ENCODE data around the gene EMP3. TPM values are rescaled to one million over a fixed set of nuclear protein-coding genes. Genes with fewer than 3 reads are reported as not detected.
"Not testable (repeated sequence)": the region's sequence is repeated elsewhere in the genome, so short reads cannot be mapped to it uniquely, and the experiment has no call there.

EMP3 gene
- total RNA-seq, 4 donors from 2014 or later, result 48.6 to 173 (median 58.9) TPM

GRCh38 chr19:48302600-48302959 is 22.8 kb upstream of the EMP3 start:
- no peak for TF ChIP-seq CTCF (IDR thresholded peaks at IDR 0.05)
- no peak for DNase-seq (ENCODE audit: low spot score)
- ATAC-seq (ENCODE audit: low FRiP score), result no peak

- no peak for DNase-seq (ENCODE audit: low spot score)
- no peak for TF ChIP-seq CTCF (IDR thresholded peaks at IDR 0.05)
- no peak for ATAC-seq (ENCODE audit: low FRiP score)
Observed at GRCh38 chr19:48303367-48303766, 22.0 kb upstream of the EMP3 start.

GRCh38 chr19:48303866-48304265 is 21.5 kb upstream of the EMP3 start:
- ATAC-seq (ENCODE audit: low FRiP score) (no peak), DNase-seq (ENCODE audit: low spot score) (no peak)
- TF ChIP-seq CTCF (IDR thresholded peaks at IDR 0.05), result no peak

- TF ChIP-seq CTCF (IDR thresholded peaks at IDR 0.05), result no peak
- DNase-seq (ENCODE audit: low spot score), result no peak
- no peak for ATAC-seq (ENCODE audit: low FRiP score)
Observed at GRCh38 chr19:48308631-48309586, 16.4 kb upstream of the EMP3 start.

- not testable (repeated sequence) for DNase-seq (ENCODE audit: low spot score); ATAC-seq (ENCODE audit: low FRiP score)
Observed at GRCh38 chr19:48309731-48310130, 15.6 kb upstream of the EMP3 start.

- DNase-seq (ENCODE audit: low spot score) (no peak), ATAC-seq (ENCODE audit: low FRiP score) (no peak)
- TF ChIP-seq CTCF (IDR thresholded peaks at IDR 0.05), result no peak
Observed at GRCh38 chr19:48310227-48310626, 15.1 kb upstream of the EMP3 start.

GRCh38 chr19:48311384-48311783 is 14.0 kb upstream of the EMP3 start:
- DNase-seq (ENCODE audit: low spot score) (no peak), ATAC-seq (ENCODE audit: low FRiP score) (no peak)
- no peak for TF ChIP-seq CTCF (IDR thresholded peaks at IDR 0.05)

Data from omental fat pad (tissue), 4 donors.